MM.1S (cell line): ENCODE measurements around the gene HNRNPR.

ENCODE experiments used
- DNase-seq: peaks from one replicate; pipeline ENCODE4 v3.0.0-alpha.2; 2015
- H2AFZ ChIP-seq: fragments of 300-600 bp; sonication (generic); 2 replicates; pipeline ENCODE4 v1.6.0; 2016; ENCODE audit warnings: antibody characterized with exemption, low read length
- H3F3A ChIP-seq: fragments of 300-600 bp; sonication (generic); 2 replicates; pipeline ENCODE4 v1.6.1; 2016; ENCODE audit warnings: mild to moderate bottlenecking, antibody characterized with exemption, low read length, moderate library complexity, mixed read lengths; ENCODE audit not compliant: insufficient read depth
- H3K27ac ChIP-seq: fragments of 300-600 bp; sonication (generic); 2 replicates; pipeline ENCODE4 v1.5.1; 2016; ENCODE audit warnings: mild to moderate bottlenecking, low read length
- H3K27me3 ChIP-seq: fragments of 300-600 bp; sonication (generic); replicated peaks from 2 replicates; pipeline ENCODE4 v1.6.0; 2016; ENCODE audit warnings: low read length; ENCODE audit not compliant: insufficient read depth
- H3K36me3 ChIP-seq: fragments of 300-600 bp; sonication (generic); replicated peaks from 2 replicates; pipeline ENCODE4 v1.6.1; 2016; ENCODE audit warnings: mild to moderate bottlenecking, low read length, mixed read lengths; ENCODE audit not compliant: insufficient read depth
- H3K4me1 ChIP-seq: fragments of 300-600 bp; sonication (generic); 2 replicates; pipeline ENCODE4 v1.6.1; 2016; ENCODE audit warnings: low read length, mixed read lengths
- H3K4me2 ChIP-seq: fragments of 300-600 bp; sonication (generic); 2 replicates; pipeline ENCODE4 v1.6.0; 2016; ENCODE audit warnings: low read depth, low read length
- H3K4me3 ChIP-seq: fragments of 300-600 bp; sonication (generic); 2 replicates; pipeline ENCODE4 v1.5.1; 2016; ENCODE audit warnings: low read length, mixed read lengths
- H3K79me2 ChIP-seq: fragments of 300-600 bp; sonication (generic); 2 replicates; pipeline ENCODE4 v1.6.1; 2016; ENCODE audit warnings: mixed run types, low read length, mixed read lengths
- H3K9ac ChIP-seq: fragments of 300-600 bp; sonication (generic); 2 replicates; pipeline ENCODE4 v1.6.1; 2016; ENCODE audit warnings: low read length, mixed read lengths
- H3K9me2 ChIP-seq: fragments of 300-600 bp; sonication (generic); replicated peaks from 2 replicates; pipeline ENCODE4 v1.6.1; 2016; ENCODE audit warnings: mild to moderate bottlenecking, low read length, mixed read lengths; ENCODE audit not compliant: insufficient read depth
- H3K9me3 ChIP-seq: fragments of 300-600 bp; sonication (generic); replicated peaks from 2 replicates; pipeline ENCODE4 v1.6.1; 2016; ENCODE audit warnings: mild to moderate bottlenecking, low read length, mixed read lengths; ENCODE audit not compliant: insufficient read depth
- H4K20me1 ChIP-seq: fragments of 300-600 bp; sonication (generic); 2 replicates; pipeline ENCODE4 v1.6.1; 2016; ENCODE audit warnings: mild to moderate bottlenecking, low read length, moderate library complexity, mixed read lengths; ENCODE audit not compliant: insufficient read depth
- EZH2 ChIP-seq: fragments of 300-600 bp; sonication (generic); optimal IDR thresholded peaks from 2 replicates; pipeline ENCODE3; 2017; ENCODE audit warnings: low read depth, mild to moderate bottlenecking, antibody characterized with exemption, low read length, mixed read lengths
- EZH2phosphoT487 ChIP-seq: fragments of 300-600 bp; sonication (generic); IDR thresholded peaks from 2 replicates; pipeline ENCODE4 v1.6.1; 2018; ENCODE audit warnings: antibody characterized with exemption, low read length
- TF ChIP-seq, protein P1 (sequence below): fragments of 300-600 bp; sonication (generic); IDR thresholded peaks from 2 replicates; pipeline ENCODE4 v1.5.1; 2016; ENCODE audit warnings: antibody characterized with exemption, low read length, mixed read lengths

Gene HNRNPR

DNA sequence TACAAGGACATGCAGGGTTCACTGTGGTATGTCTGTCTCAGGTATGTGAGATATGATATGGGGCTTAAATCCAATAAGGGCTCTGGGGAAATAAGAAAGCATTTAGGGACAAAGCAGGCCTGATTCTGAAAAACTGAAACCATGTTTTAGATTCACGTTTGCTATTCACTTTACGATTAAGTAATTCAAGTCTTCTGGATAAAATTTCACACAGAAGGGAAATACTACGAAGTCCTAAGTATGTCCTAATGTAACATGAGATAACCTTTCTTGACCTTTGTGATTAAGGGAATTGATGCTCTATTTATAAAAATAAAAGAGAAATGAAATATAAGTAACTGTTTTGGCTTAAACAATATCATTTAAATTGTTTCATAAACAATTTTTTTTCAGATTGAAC lies 55.4 kb downstream of the HNRNPR start:
- no peak for TF ChIP-seq EZH2phosphoT487
- TF ChIP-seq EZH2 = no peak
- TF ChIP-seq, protein P1, sequence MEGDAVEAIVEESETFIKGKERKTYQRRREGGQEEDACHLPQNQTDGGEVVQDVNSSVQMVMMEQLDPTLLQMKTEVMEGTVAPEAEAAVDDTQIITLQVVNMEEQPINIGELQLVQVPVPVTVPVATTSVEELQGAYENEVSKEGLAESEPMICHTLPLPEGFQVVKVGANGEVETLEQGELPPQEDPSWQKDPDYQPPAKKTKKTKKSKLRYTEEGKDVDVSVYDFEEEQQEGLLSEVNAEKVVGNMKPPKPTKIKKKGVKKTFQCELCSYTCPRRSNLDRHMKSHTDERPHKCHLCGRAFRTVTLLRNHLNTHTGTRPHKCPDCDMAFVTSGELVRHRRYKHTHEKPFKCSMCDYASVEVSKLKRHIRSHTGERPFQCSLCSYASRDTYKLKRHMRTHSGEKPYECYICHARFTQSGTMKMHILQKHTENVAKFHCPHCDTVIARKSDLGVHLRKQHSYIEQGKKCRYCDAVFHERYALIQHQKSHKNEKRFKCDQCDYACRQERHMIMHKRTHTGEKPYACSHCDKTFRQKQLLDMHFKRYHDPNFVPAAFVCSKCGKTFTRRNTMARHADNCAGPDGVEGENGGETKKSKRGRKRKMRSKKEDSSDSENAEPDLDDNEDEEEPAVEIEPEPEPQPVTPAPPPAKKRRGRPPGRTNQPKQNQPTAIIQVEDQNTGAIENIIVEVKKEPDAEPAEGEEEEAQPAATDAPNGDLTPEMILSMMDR = no peak
- H3K79me2 ChIP-seq = no peaks in the 10 kb centered on the region
- H3K27ac ChIP-seq = no peak overlapping the region
- H3K4me1 ChIP-seq = no peaks in the 10 kb centered on the region
- H2AFZ ChIP-seq = no peak overlapping the region
- no peaks in the 10 kb centered on the region for H3K27me3 ChIP-seq
- H3K4me2 ChIP-seq = no peak overlapping the region
- no peaks in the 10 kb centered on the region for H3K9me2 ChIP-seq
- H3K9me3 ChIP-seq = no peaks in the 10 kb centered on the region
- no peaks in the 10 kb centered on the region for H4K20me1 ChIP-seq
- 0 out of 2 replicates have a peak, but pooled peaks cover 2% of the 10 kb centered on the region for H3F3A ChIP-seq
- H3K36me3 ChIP-seq = no peaks in the 10 kb centered on the region
- no peak overlapping the region for H3K4me3 ChIP-seq
- DNase-seq = no peak
- no peak overlapping the region for H3K9ac ChIP-seq

DNA sequence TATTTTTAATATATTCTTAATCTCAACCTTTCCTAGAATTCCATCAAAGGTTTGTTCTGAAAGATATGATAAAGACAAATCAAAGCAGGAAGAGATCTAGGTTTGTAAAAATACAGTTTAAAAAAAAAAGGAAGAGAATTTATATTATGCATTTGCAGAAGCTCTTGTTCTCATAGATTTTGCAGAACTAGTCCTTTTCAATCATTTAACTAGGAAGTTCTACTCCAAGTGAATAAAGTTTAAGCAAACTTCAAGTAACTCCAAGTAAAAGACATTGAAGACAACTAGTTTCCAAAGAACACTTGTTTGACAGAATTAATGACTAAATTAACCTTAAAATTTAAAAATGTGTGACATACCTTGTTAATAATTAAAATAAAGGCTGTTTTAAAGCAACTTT lies 55.9 kb downstream of the HNRNPR start:
- Histone ChIP-seq H3K79me2 (no peaks in the 10 kb centered on the region), H3K4me2 (no peak overlapping the region), H3K27me3 (no peaks in the 10 kb centered on the region), H3K36me3 (no peaks in the 10 kb centered on the region), H3F3A (0 out of 2 replicates have a peak, but pooled peaks cover 2% of the 10 kb centered on the region), H3K4me1 (no peaks in the 10 kb centered on the region), H3K9me3 (no peaks in the 10 kb centered on the region), H3K9me2 (no peaks in the 10 kb centered on the region), H2AFZ (no peak overlapping the region), H3K4me3 (no peak overlapping the region), H3K9ac (no peak overlapping the region), H3K27ac (no peak overlapping the region), H4K20me1 (no peaks in the 10 kb centered on the region)
- no peak for DNase-seq
- TF ChIP-seq EZH2 (no peak), EZH2phosphoT487 (no peak)
- TF ChIP-seq, protein P1 = no peak

DNA sequence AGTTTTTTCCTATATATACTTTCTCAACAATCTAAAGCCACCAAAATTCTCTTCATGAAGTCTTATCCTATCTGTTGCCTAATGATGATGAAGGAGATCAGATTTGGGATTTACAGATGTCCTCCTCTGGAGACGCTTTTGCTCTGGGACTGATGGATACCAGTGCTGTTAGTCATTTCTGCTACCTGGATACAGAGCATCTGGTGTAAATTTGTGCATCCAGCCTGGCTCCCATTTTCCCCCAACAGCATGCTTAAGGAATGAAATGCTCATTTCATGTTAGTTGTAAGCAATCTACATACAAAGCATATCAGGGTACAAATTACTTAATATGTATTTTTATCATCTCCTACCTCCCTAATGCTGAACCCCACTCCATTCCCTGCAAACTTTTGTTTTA lies 57.7 kb downstream of the HNRNPR start:
- H3K4me2 ChIP-seq = no peak overlapping the region
- H4K20me1 ChIP-seq = no peaks in the 10 kb centered on the region
- H3K4me1 ChIP-seq = no peaks in the 10 kb centered on the region
- no peaks in the 10 kb centered on the region for H3K27me3 ChIP-seq
- no peak overlapping the region for H3K9ac ChIP-seq
- H2AFZ ChIP-seq = no peak overlapping the region
- no peak for DNase-seq
- no peaks in the 10 kb centered on the region for H3K9me2 ChIP-seq
- no peaks in the 10 kb centered on the region for H3K79me2 ChIP-seq
- 0 out of 2 replicates have a peak, but pooled peaks cover 2% of the 10 kb centered on the region for H3F3A ChIP-seq
- no peaks in the 10 kb centered on the region for H3K9me3 ChIP-seq
- no peak overlapping the region for H3K27ac ChIP-seq
- TF ChIP-seq, protein P1 = no peak
- TF ChIP-seq EZH2 (no peak), EZH2phosphoT487 (no peak)
- H3K4me3 ChIP-seq = no peak overlapping the region
- no peaks in the 10 kb centered on the region for H3K36me3 ChIP-seq
